ENCODE data around the gene ZBTB7C. TPM values are rescaled to one million over a fixed set of nuclear protein-coding genes. Genes with fewer than 3 reads are reported as not detected.

Gene ZBTB7C
- total and polyA plus RNA-seq, 2 of the 4 experiments (the other 2 are of a cell fraction), result not detected

GRCh38 chr18:48306838-48307237 is 102.3 kb downstream of the ZBTB7C start:
- TF ChIP-seq CHD1 (IDR thresholded peaks at IDR 0.05; ENCODE audit: low read depth, low read length), result no peak
- no peak for TF ChIP-seq BHLHE40 (IDR thresholded peaks at IDR 0.05; ENCODE audit: low read depth, low read length)
- TF ChIP-seq SMC3 (IDR thresholded peaks at IDR 0.05; ENCODE audit: low read depth, low read length), result no peak
- TF ChIP-seq MXI1 (IDR thresholded peaks at IDR 0.05; ENCODE audit: borderline replicate concordance, low read depth, low read length), result no peak
- no peak for TF ChIP-seq MAZ (IDR thresholded peaks at IDR 0.05; ENCODE audit: borderline replicate concordance, low read depth, low read length)
- no peak for TF ChIP-seq CTCF (conservative IDR thresholded peaks at IDR 0.05; ENCODE audit: low read depth, low read length)
- TF ChIP-seq NFE2L2 (IDR thresholded peaks at IDR 0.05; ENCODE audit: low read depth, low read length), result no peak
- TF ChIP-seq POLR2A (IDR thresholded peaks at IDR 0.05; ENCODE audit: low read depth, low read length), result no peak
- TF ChIP-seq USF2 (IDR thresholded peaks at IDR 0.05; ENCODE audit: low read depth, low read length), result no peak
- TF ChIP-seq RFX5 (IDR thresholded peaks at IDR 0.05; ENCODE audit: low read depth, low read length), result no peak
- no peak for TF ChIP-seq ELK1 (IDR thresholded peaks at IDR 0.05; ENCODE audit: borderline replicate concordance, low read depth, low read length)
- TF ChIP-seq FOS (IDR thresholded peaks at IDR 0.05; ENCODE audit: low read depth, low read length), result no peak
- Histone ChIP-seq H3K14ac (replicated peaks; ENCODE audit: low read depth, low read length) (no peak overlapping the region), H3K79me1 (ENCODE audit: low read depth in 1 of 2, low read length in 2 of 2) (no peaks in the 10 kb centered on the region), H2AFZ (replicated peaks; ENCODE audit: low read length, poor library complexity) (no peak overlapping the region), H3K56ac (ENCODE audit: extremely low read depth, insufficient read depth, low read length) (no peak overlapping the region), H3K36me3 (ENCODE audit: control insufficient read depth, insufficient read depth, low read length) (no peaks in the 10 kb centered on the region), H3K9me1 (ENCODE audit: insufficient read depth, low read length) (no peaks in the 10 kb centered on the region), H2AK9ac (replicated peaks; ENCODE audit: low read depth, low read length, poor library complexity) (no peak overlapping the region), H2BK15ac (ENCODE audit: low read depth, low read length) (no peak overlapping the region), H3K4me1 (ENCODE audit: control insufficient read depth, insufficient read depth, low read length) (no peaks in the 10 kb centered on the region), H4K91ac (ENCODE audit: insufficient read depth, low read depth, low read length) (no peak overlapping the region), H2BK20ac (ENCODE audit: low read depth, low read length) (no peak overlapping the region), H2BK120ac (ENCODE audit: low read depth, low read length) (no peak overlapping the region), H2AK5ac (ENCODE audit: low read depth, low read length) (no peak overlapping the region), H3K18ac (ENCODE audit: low read depth, low read length) (no peak overlapping the region), H3K9ac (ENCODE audit: low read depth, low read length) (no peak overlapping the region), H4K20me1 (ENCODE audit: insufficient read depth, low read length) (no peaks in the 10 kb centered on the region), H3K9me3 (ENCODE audit: control insufficient read depth, insufficient read depth, low read length) (no peaks in the 10 kb centered on the region), H3K23ac (ENCODE audit: low read depth, low read length) (no peak overlapping the region), H3K27ac (ENCODE audit: insufficient read depth, low read length) (no peak overlapping the region), H4K5ac (ENCODE audit: low read depth, low read length) (no peak overlapping the region), H4K8ac (ENCODE audit: low read depth in 2 of 2, low read length in 2 of 2) (no peak overlapping the region), H3K4me3 (ENCODE audit: insufficient read depth, low read depth, low read length) (no peak overlapping the region), H3K4ac (ENCODE audit: low read depth, low read length) (no peak overlapping the region), H3K4me2 (ENCODE audit: low read depth, low read length) (no peak overlapping the region), H3K27me3 (ENCODE audit: control insufficient read depth, insufficient read depth, low read length) (peaks cover 4% of the 10 kb centered on the region), H2BK5ac (ENCODE audit: low read depth, low read length, poor library complexity, severe bottlenecking) (no peak overlapping the region)
- BruUV-seq (replicated peaks), result no TSS peak
- POLR2A ChIA-PET (ENCODE audit: unreplicated experiment), result no interaction called here
- WGBS, 2 experiments (ENCODE audit: extremely low coverage in 2 of 2, insufficient read length in 1 of 2), result no CpG with 5 or more reads among the region's 5 CpGs
- dilution Hi-C loops (cut with HindIII; ENCODE audit: low sequenced_read_pairs, unreplicated experiment) (no loop called here), intact Hi-C loops (cut with micrococcal nuclease) (no loop called here), in situ Hi-C loops (cut with MboI; ENCODE audit: low sequenced_read_pairs) (no loop called here)
- CTCF ChIA-PET, result no interaction called here
- DNase-seq, result no peak
- ATAC-seq (ENCODE audit: low read depth), result no peak
